H4 (cell line): ENCODE data around the gene ZNF527. TPM values are rescaled to one million over a fixed set of nuclear protein-coding genes. Genes with fewer than 3 reads are reported as not detected.

ENCODE experiments used
- total RNA-seq: library from RNA; depleted of rRNA; stranded (reverse); fragments of >200 nt; shearing (Covaris generic); gene quantifications from 2 replicates; pipeline ENCODE4 v1.2.3, GENCODE V29; 2014; rRNA removed

Gene ZNF527
- total RNA-seq, 1 experiment from 2014 or later, result 6.2 TPM

Other genes starting within 250 kb of the ZNF527 start
- 7.5 and 8.1 TPM in 2 replicates for gene ZNF585A, start 198.4 kb upstream of the ZNF527 start, total RNA-seq
- 5.5 and 6.3 TPM in 2 replicates for gene ZNF585B, start 160.6 kb upstream of the ZNF527 start, total RNA-seq
- gene ZNF383, start 152.9 kb upstream of the ZNF527 start, total RNA-seq, result 3.2 and 4.7 TPM in 2 replicates
- 5.7 TPM in 2 replicates for gene ZNF569, start 96.3 kb downstream of the ZNF527 start, total RNA-seq
- gene ZNF570, start 98.3 kb downstream of the ZNF527 start, total RNA-seq, result 4.1 and 11.6 TPM in 2 replicates
- 2.6 and 3.3 TPM in 2 replicates for gene ZNF793, start 135.8 kb downstream of the ZNF527 start, total RNA-seq
- gene ZNF571, start 223.7 kb downstream of the ZNF527 start, total RNA-seq, result 2.9 and 4.2 TPM in 2 replicates
- gene ZNF540, start 223.8 kb downstream of the ZNF527 start, total RNA-seq, result 0.46 TPM in 1 of 2 replicates, not detected in the other